B cell (primary cell): ENCODE results near the gene MAP3K7.

Experiments used
- CTCF ChIP-seq: fragments of 200-600 bp; IDR thresholded peaks from one replicate; pipeline ENCODE4 v1.8.0; 2022; ENCODE audit warnings: antibody characterized with exemption, mild to moderate bottlenecking
- EZH2 ChIP-seq: IDR thresholded peaks from 2 replicates; pipeline ENCODE4 v1.6.1; 2012; ENCODE audit warnings: borderline replicate concordance, low read depth, mild to moderate bottlenecking, moderate library complexity, low read length; ENCODE audit not compliant: insufficient read depth, poor library complexity, severe bottlenecking

GRCh38 chr6:90523779-90524310 lies 63.0 kb downstream of the MAP3K7 start:
- no peak for TF ChIP-seq CTCF
- no peak for TF ChIP-seq EZH2
